ENCODE measurements around the gene VPS9D1. TPM values are rescaled to one million over a fixed set of nuclear protein-coding genes. Genes with fewer than 3 reads are reported as not detected.

Gene VPS9D1
- total and polyA plus RNA-seq, 2 donors (not counting 1 experiment from before 2014, with no cell fraction given) = 6.3 to 13.0 TPM

DNA sequence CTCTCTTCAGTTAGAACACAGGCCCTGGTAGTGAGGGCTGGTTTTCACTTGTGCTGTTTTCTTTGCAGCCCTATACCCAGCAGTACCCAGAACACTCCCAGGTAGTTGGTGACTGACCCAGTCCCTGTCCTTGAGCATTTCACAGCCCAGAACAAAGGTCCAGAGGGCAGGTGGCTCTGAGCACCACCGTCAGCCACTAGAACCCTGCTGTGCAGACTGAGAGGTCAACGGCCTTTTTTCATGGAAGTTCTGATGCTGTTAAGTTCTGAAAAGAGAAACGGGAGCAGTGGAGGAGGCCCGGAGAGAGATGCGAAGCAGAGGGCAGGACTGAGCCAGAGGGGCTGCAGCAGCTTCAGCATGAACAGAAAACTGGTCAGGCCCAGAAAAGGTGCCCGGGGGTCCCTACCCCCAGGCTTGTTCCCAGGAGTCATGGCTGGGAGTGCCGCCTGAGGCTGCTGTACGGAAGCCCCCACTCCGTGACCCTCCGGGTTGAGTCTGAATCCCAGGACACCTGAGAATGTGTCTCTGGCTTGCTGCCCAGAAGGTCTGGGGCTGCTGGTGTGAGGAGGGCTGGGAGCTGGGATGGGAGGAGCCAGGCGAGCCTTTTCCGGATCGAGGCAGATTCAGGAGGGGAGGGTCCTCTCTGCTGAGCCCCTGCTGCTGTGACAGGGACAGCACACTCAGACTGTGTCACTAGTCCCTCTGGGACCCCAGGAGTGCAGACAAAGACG lies 9.3 kb upstream of the VPS9D1 start:
- H3K27ac ChIP-seq (ENCODE audit: insufficient read depth, low read length) = no peak overlapping the region
- H3K9ac ChIP-seq (ENCODE audit: insufficient read depth, low read length) = no peak overlapping the region
- no peak for DNase-seq (ENCODE audit: low read depth in 2 of 2)
- no peak overlapping the region for H3K4me2 ChIP-seq (ENCODE audit: extremely low read depth, insufficient read depth, low read length)
- H3K36me3 ChIP-seq (ENCODE audit: control insufficient read depth, insufficient read depth, low read length) = peaks cover 44% of the 10 kb centered on the region
- TF ChIP-seq EZH2 (IDR thresholded peaks at IDR 0.05; ENCODE audit: low read length, missing control alignments) (no peak), CTCF (conservative IDR thresholded peaks at IDR 0.05 in 1 of 2, IDR thresholded peaks at IDR 0.05 in 1 of 2; ENCODE audit: low read depth in 1 of 2, low read length in 2 of 2) (no peak)
- no peaks in the 10 kb centered on the region for H3K27me3 ChIP-seq (ENCODE audit: control insufficient read depth, insufficient read depth, low read length)
- no peaks in the 10 kb centered on the region for H4K20me1 ChIP-seq (ENCODE audit: control insufficient read depth, extremely low read depth, insufficient read depth, low read length)
- peaks cover 2% of the 10 kb centered on the region for H3K79me2 ChIP-seq (ENCODE audit: control insufficient read depth, insufficient read depth, low read length)
- no peaks in the 10 kb centered on the region for H3K4me1 ChIP-seq (ENCODE audit: control insufficient read depth, extremely low read depth, insufficient read depth, low read length)
- H3K4me3 ChIP-seq (replicated peaks in 1 of 4; ENCODE audit: control extremely low read depth in 1 of 4, insufficient read depth in 1 of 4, low read depth in 3 of 4, low read length in 4 of 4) = no peak overlapping the region
- H3K9me3 ChIP-seq (ENCODE audit: control insufficient read depth, insufficient read depth, low read depth, low read length) = no peaks in the 10 kb centered on the region
- no peak overlapping the region for H2AFZ ChIP-seq (ENCODE audit: low read length)

GRCh38 chr16:89729293-89729692 lies 8.6 kb upstream of the VPS9D1 start:
- DNase-seq (ENCODE audit: low read depth in 2 of 2) = no peak
- H3K79me2 ChIP-seq (ENCODE audit: control insufficient read depth, insufficient read depth, low read length) = peaks cover 5% of the 10 kb centered on the region

More at GRCh38 chr16:89729293-89729692, 8.6 kb upstream of the VPS9D1 start:
- no peak overlapping the region for H3K27ac ChIP-seq (ENCODE audit: insufficient read depth, low read length)
- H3K9me3 ChIP-seq (ENCODE audit: control insufficient read depth, insufficient read depth, low read depth, low read length) = no peaks in the 10 kb centered on the region
- no peak for TF ChIP-seq CTCF (conservative IDR thresholded peaks at IDR 0.05 in 1 of 2, IDR thresholded peaks at IDR 0.05 in 1 of 2; ENCODE audit: low read depth in 1 of 2, low read length in 2 of 2)
- no peak for TF ChIP-seq EZH2 (IDR thresholded peaks at IDR 0.05; ENCODE audit: low read length, missing control alignments)
- H3K9ac ChIP-seq (ENCODE audit: insufficient read depth, low read length) = no peak overlapping the region
- H3K4me2 ChIP-seq (ENCODE audit: extremely low read depth, insufficient read depth, low read length) = no peak overlapping the region
- no peaks in the 10 kb centered on the region for H3K4me1 ChIP-seq (ENCODE audit: control insufficient read depth, extremely low read depth, insufficient read depth, low read length)
- no peak overlapping the region for H3K4me3 ChIP-seq (replicated peaks in 1 of 4; ENCODE audit: control extremely low read depth in 1 of 4, insufficient read depth in 1 of 4, low read depth in 3 of 4, low read length in 4 of 4)
- peaks cover 44% of the 10 kb centered on the region for H3K36me3 ChIP-seq (ENCODE audit: control insufficient read depth, insufficient read depth, low read length)
- no peak overlapping the region for H2AFZ ChIP-seq (ENCODE audit: low read length)
- no peaks in the 10 kb centered on the region for H3K27me3 ChIP-seq (ENCODE audit: control insufficient read depth, insufficient read depth, low read length)
- H4K20me1 ChIP-seq (ENCODE audit: control insufficient read depth, extremely low read depth, insufficient read depth, low read length) = no peaks in the 10 kb centered on the region
